ENCODE data around the gene MRPL4. TPM values are rescaled to one million over a fixed set of nuclear protein-coding genes. Genes with fewer than 3 reads are reported as not detected.

Gene MRPL4
- total RNA-seq, 2 donors from 2014 or later: 72.6 to 75.6 TPM

DNA sequence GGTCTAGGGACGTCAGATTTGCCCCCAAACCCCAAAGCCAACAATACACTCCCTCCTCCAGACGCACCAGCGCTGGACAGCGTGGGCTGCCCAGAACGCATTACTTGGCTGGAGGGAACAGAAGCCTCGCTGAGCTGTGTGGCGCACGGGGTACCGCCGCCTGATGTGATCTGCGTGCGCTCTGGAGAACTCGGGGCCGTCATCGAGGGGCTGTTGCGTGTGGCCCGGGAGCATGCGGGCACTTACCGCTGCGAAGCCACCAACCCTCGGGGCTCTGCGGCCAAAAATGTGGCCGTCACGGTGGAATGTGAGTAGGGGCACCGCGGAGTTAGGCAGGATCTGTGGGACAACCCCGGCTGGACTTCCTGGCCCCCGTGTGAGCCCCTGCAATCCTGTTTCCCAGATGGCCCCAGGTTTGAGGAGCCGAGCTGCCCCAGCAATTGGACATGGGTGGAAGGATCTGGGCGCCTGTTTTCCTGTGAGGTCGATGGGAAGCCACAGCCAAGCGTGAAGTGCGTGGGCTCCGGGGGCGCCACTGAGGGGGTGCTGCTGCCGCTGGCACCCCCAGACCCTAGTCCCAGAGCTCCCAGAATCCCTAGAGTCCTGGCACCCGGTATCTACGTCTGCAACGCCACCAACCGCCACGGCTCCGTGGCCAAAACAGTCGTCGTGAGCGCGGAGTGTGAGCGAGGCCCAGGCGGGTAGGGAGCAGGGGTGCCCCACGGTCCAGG is 41.8 kb downstream of the MRPL4 start:
- no peak for TF ChIP-seq POLR2A (IDR thresholded peaks at IDR 0.05)
- TF ChIP-seq, protein P1, sequence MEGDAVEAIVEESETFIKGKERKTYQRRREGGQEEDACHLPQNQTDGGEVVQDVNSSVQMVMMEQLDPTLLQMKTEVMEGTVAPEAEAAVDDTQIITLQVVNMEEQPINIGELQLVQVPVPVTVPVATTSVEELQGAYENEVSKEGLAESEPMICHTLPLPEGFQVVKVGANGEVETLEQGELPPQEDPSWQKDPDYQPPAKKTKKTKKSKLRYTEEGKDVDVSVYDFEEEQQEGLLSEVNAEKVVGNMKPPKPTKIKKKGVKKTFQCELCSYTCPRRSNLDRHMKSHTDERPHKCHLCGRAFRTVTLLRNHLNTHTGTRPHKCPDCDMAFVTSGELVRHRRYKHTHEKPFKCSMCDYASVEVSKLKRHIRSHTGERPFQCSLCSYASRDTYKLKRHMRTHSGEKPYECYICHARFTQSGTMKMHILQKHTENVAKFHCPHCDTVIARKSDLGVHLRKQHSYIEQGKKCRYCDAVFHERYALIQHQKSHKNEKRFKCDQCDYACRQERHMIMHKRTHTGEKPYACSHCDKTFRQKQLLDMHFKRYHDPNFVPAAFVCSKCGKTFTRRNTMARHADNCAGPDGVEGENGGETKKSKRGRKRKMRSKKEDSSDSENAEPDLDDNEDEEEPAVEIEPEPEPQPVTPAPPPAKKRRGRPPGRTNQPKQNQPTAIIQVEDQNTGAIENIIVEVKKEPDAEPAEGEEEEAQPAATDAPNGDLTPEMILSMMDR (IDR thresholded peaks at IDR 0.05): no peak
- no peak for TF ChIP-seq POLR2AphosphoS5 (IDR thresholded peaks at IDR 0.05)
- H3K27ac ChIP-seq: no peak overlapping the region
- H3K4me1 ChIP-seq (replicated peaks): peaks cover 5% of the 10 kb centered on the region
- intact Hi-C loops (cut with DNase I): no loop called here
- no peaks in the 10 kb centered on the region for H3K36me3 ChIP-seq
- H3K4me3 ChIP-seq: no peak overlapping the region
- no peak for DNase-seq (ENCODE audit: low spot score)
- WGBS: 10% methylated on average over 39 of the region's 49 CpGs
- H3K9me3 ChIP-seq: no peaks in the 10 kb centered on the region
- H3K27me3 ChIP-seq (replicated peaks; ENCODE audit: insufficient read depth): peaks cover 56% of the 10 kb centered on the region

DNA sequence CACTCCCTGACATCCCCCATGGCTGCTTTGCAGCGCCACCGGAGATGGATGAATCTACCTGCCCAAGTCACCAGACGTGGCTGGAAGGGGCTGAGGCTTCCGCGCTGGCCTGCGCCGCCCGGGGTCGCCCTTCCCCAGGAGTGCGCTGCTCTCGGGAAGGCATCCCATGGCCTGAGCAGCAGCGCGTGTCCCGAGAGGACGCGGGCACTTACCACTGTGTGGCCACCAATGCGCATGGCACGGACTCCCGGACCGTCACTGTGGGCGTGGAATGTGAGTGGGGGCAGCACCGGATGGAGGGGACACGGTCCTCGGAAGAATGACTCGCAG is 42.3 kb downstream of the MRPL4 start:
- Histone ChIP-seq H3K36me3 (no peaks in the 10 kb centered on the region), H3K4me1 (replicated peaks) (peaks cover 5% of the 10 kb centered on the region), H3K27me3 (replicated peaks; ENCODE audit: insufficient read depth) (peaks cover 51% of the 10 kb centered on the region), H3K9me3 (no peaks in the 10 kb centered on the region), H3K27ac (no peak overlapping the region), H3K4me3 (no peak overlapping the region)
- no peak for TF ChIP-seq POLR2AphosphoS5 (IDR thresholded peaks at IDR 0.05)
- TF ChIP-seq, protein P1 (IDR thresholded peaks at IDR 0.05): no peak
- intact Hi-C loops (cut with DNase I): no loop called here
- DNase-seq (ENCODE audit: low spot score): no peak
- 14% methylated on average over 17 of the region's 25 CpGs for WGBS

DNA sequence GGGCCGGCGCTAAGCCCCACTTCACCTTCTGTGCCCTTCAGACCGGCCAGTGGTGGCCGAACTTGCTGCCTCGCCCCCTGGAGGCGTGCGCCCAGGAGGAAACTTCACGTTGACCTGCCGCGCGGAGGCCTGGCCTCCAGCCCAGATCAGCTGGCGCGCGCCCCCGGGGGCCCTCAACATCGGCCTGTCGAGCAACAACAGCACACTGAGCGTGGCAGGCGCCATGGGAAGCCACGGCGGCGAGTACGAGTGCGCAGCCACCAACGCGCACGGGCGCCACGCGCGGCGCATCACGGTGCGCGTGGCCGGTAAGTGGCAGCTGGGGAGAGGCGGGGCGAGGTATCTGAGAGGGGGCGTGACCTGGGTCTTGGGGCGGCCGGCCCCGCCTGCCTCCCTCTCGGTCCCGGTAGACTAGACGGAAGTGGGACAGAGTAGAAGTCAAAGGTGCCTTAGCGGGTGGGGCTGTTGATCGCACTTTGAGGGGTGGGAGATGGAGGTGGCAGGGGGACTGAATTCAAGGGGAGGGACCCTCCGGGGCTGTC is 43.4 kb downstream of the MRPL4 start:
- TF ChIP-seq POLR2A (IDR thresholded peaks at IDR 0.05) (no peak), POLR2AphosphoS5 (IDR thresholded peaks at IDR 0.05) (no peak)
- TF ChIP-seq, protein P1 (IDR thresholded peaks at IDR 0.05): no peak
- Histone ChIP-seq H3K27me3 (replicated peaks; ENCODE audit: insufficient read depth) (peaks cover 46% of the 10 kb centered on the region), H3K4me1 (replicated peaks) (peaks cover 3% of the 10 kb centered on the region), H3K27ac (no peak overlapping the region), H3K36me3 (no peaks in the 10 kb centered on the region), H3K9me3 (no peaks in the 10 kb centered on the region), H3K4me3 (peak overlapping the region in 1 of 2 donors; percentile 1)
- 6% methylated on average over 44 of the region's 48 CpGs for WGBS
- DNase-seq (ENCODE audit: low spot score): no peak
- intact Hi-C loops (cut with DNase I): no loop called here

DNA sequence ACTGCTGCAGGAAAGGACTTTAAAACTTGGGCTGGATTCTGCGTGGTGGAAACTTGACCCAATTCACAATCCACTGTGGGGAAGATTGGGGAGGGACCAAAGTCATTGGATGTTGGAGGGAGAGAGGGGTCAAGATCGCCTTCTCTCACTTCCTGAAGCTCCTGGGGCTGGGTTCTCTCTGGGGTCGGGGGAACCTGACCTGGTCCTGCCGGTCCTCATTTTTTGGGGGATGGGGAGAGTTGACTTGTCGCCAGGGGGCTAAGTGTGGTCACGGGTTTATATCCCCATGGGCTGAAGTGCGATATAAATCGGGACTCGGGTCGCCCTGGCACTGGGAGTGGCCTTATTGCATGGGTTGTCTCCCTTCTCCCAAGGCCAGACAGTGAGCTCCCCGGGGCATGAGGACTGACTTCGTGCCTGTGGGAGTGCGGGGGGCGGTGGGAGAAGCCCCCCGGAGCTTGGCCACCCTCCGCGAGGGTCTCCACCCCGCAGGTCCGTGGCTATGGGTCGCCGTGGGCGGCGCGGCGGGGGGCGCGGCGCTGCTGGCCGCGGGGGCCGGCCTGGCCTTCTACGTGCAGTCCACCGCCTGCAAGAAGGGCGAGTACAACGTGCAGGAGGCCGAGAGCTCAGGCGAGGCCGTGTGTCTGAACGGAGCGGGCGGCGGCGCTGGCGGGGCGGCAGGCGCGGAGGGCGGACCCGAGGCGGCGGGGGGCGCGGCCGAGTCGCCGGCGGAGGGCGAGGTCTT is 44.0 kb downstream of the MRPL4 start:
- peaks cover 40% of the 10 kb centered on the region for H3K27me3 ChIP-seq (replicated peaks; ENCODE audit: insufficient read depth)
- 5% methylated on average over 34 of the region's 58 CpGs for WGBS
- intact Hi-C loops (cut with DNase I): no loop called here
- DNase-seq (ENCODE audit: low spot score): no peak
- peak overlapping the region in 1 of 2 donors; percentile 1 for H3K4me3 ChIP-seq
- TF ChIP-seq, protein P1 (IDR thresholded peaks at IDR 0.05): no peak
- TF ChIP-seq POLR2AphosphoS5 (IDR thresholded peaks at IDR 0.05): no peak
- no peak for TF ChIP-seq POLR2A (IDR thresholded peaks at IDR 0.05)
- no peaks in the 10 kb centered on the region for H3K36me3 ChIP-seq
- no peak overlapping the region for H3K27ac ChIP-seq
- no peaks in the 10 kb centered on the region for H3K9me3 ChIP-seq
- H3K4me1 ChIP-seq (replicated peaks): peaks cover 3% of the 10 kb centered on the region
